SK-N-MC (cell line): ENCODE measurements around the gene CACNA1B.

Experiments
- EZH2 ChIP-seq: fragments of 200-600 bp; sonication (generic); IDR thresholded peaks from one replicate; pipeline ENCODE4 v1.6.1; 2017; ENCODE audit warnings: antibody characterized with exemption
- FOXP2 ChIP-seq: optimal IDR thresholded peaks from 2 replicates; pipeline ENCODE3; 2011; ENCODE audit warnings: mild to moderate bottlenecking, moderate library complexity; ENCODE audit not compliant: insufficient read depth; ENCODE audit errors: extremely low read length, control extremely low read depth
- POLR2AphosphoS5 ChIP-seq: IDR thresholded peaks from 2 replicates; pipeline ENCODE4 v1.6.1; 2012; ENCODE audit warnings: mild to moderate bottlenecking, low read depth, low read length, borderline replicate concordance

DNA sequence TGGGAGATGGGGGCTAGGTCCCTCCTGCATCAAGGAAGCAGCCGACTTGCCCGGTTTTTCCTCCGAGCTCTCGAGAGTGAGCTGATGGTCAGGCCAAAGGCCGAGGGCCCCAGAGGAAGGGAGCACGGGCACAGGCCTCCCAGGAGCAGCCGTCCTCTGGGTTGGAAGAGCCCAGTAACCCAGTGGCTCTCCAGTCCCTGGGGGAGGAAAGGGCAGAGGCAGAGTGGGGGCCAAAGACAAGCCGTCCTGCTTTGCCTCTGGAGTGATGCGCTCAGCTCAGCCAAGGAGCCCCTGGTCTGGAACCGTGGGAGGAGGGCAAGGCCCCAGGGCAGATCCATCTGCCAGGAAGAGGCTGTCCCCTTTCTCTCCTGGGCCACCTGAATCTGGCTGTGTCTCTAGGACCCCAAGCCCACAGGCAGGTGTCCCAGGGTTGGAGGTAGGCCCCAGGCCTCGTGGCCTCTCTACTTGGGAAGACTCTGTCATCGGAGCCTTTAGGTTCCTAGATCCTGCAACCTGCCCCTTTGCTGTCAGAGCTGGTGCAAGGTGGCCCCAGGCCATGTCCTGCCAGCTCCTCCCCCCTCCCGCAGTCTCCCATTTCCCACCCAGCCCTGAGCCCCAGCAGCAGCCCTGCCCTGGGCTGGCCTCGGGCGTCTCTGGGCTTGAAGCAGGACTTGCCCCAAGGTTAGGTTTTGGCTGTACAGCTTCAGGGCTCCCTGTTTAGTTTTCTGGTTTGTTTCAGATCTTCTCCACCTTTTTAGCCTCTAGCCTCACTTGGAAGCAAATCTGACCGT, 224.1 kb downstream of the CACNA1B start:
- no peak for TF ChIP-seq EZH2
- no peak for TF ChIP-seq POLR2AphosphoS5
- no peak for TF ChIP-seq FOXP2
